Heart right ventricle (tissue), 16 donors: Measurements from ENCODE around the gene PRKCQ. TPM values are rescaled to one million over a fixed set of nuclear protein-coding genes. Genes with fewer than 3 reads are reported as not detected.

Experiments
- ATAC-seq, 8 donors: fragments of 200-7000 bp; cut with Tn5 transposase; one replicate each; pipeline ENCODE4 v1.9.1; 2020; ENCODE audit warnings: mild to moderate bottlenecking in 8 of 8, moderate library complexity in 8 of 8, moderate number of reproducible peaks in 1 of 8
- DNase-seq, 2 donors: peaks; one replicate each; pipeline ENCODE4 v3.0.0-alpha.2; 2020
- H3K27ac ChIP-seq, 10 donors: fragments of 200-600 bp; sonication (generic) in 2 of 10; one replicate each; pipeline versions ENCODE4 v1.5.0 to v1.8.0; 2020 to 2022; ENCODE audit warnings: mild to moderate bottlenecking in 3 of 10
- H3K27me3 ChIP-seq, 7 donors: fragments of 200-600 bp; one replicate each; pipeline ENCODE4 v1.8.0; 2021 to 2022; ENCODE audit warnings: mild to moderate bottlenecking in 2 of 7
- H3K36me3 ChIP-seq, 9 donors: fragments of 200-600 bp; sonication (generic) in 1 of 9; one replicate each; pipeline versions ENCODE4 v1.5.0 to v1.8.0; 2020 to 2022; ENCODE audit warnings: mild to moderate bottlenecking in 2 of 9
- H3K4me1 ChIP-seq, 9 donors: fragments of 200-600 bp; sonication (generic) in 1 of 9; one replicate each; pipeline versions ENCODE4 v1.5.0 to v1.8.0; 2020 to 2022; ENCODE audit warnings: mild to moderate bottlenecking in 4 of 9
- H3K4me3 ChIP-seq, 10 donors: fragments of 200-600 bp; sonication (generic) in 2 of 10; one replicate each; pipeline versions ENCODE4 v1.5.0 to v1.8.0; 2020 to 2022; ENCODE audit warnings: mild to moderate bottlenecking in 7 of 10, moderate library complexity in 2 of 10
- H3K9me3 ChIP-seq, 11 donors: fragments of 200-600 bp in 10 of 11; sonication (generic) in 2 of 11; one replicate each; pipeline versions ENCODE4 v1.5.0 to v1.8.0; 2013 to 2022; ENCODE audit warnings: mild to moderate bottlenecking in 2 of 11, control low read depth in 1 of 11, moderate library complexity in 1 of 11
- CTCF ChIP-seq, 9 donors: fragments of 200-600 bp; sonication (generic) in 2 of 9; IDR thresholded peaks; one replicate each; pipeline versions ENCODE4 v1.5.0 to v1.8.0; 2021 to 2022; ENCODE audit warnings: antibody characterized with exemption in 9 of 9, mild to moderate bottlenecking in 5 of 9, moderate library complexity in 1 of 9
- WGBS, 2 donors: extraction: QIAGEN DNeasy Blood & Tissue Kit; methylation state at CpG; one replicate each; pipeline ENCODE4 v1.1.7; 2013; ENCODE audit warnings: inconsistent platforms in 1 of 2; 5-methylcytosine and 5-hydroxymethylcytosine counted together
- intact Hi-C, 10 donors: fragments of 100-400 bp; cut with DNase I; formaldehyde crosslinking; loops; one replicate each; pipeline versions ENCODE4 v1.11.1 to v1.14.2; 2022
- polyA plus RNA-seq, 2 donors: library from polyadenylated mRNA; stranded (reverse); fragments of 200-250 nt; gene quantifications; one replicate each; pipeline ENCODE4 v1.2.3, GENCODE V29; 2013
- total RNA-seq, 10 donors: library from RNA; stranded (reverse); fragmentation: NEBNext Ultra II Directional in 3 of 10; extraction: Animal tissue kit (Norgen Biotek cat#: 25700) in 3 of 10; gene quantifications; one replicate each; pipeline versions ENCODE4 v1.2.1 to v1.2.4, GENCODE V29; 2021 to 2023
- donor health status: Arrhythmogenic right ventricular cardiomyopathy.
- donor health status: ischemic (EF 13 %, LVEDD 7.1; RV severe dilation, severe dysfunction).
- donor health status: healthy with polysubstance abuse.
- donor health status: DM: no; HTN: yes; CAD: no.
- donor health status: DM: no; HTN: no; CAD: no.
- donor health status: ischemic (EF 25% LVEDD 6.9; RV normal size, moderate dysfunction).
- donor health status: ischemic (EF 25% LVEDD 5.7; RV mildly dilated, moderate dysfunction).
- donor health status: healthy.
- donor health status: DM: yes; HTN: yes; CAD: no.
- donor health status: Ischemic cardiomyopathy.
- donor health status: ischemic (EF 35%, LVEDD 5.7; RV mildly dilated, moderate dysfunction).
- donor health status: nonischemic (EF 11% LVEDD 7.7; RV severe dilation, severe dysfunction).
- donor health status: DM: yes; HTN: yes; CAD: no.
- donor health status: PGD.
- donor health status: ischemic (EF 29% LVEDD 5.4; RV normal size, mild dysfunction).
- donor health status: nonischemic (EF 23%, LVEDD 6.1; RV moderate dilation, normal function).

PRKCQ gene
- total and polyA plus RNA-seq, 12 donors = 0.04 to 2.0 (median 0.27) TPM; not detected in 2

GRCh38 chr10:6498771-6499170, 81.3 kb downstream of the PRKCQ start:
- no peaks in the 10 kb centered on the region for H3K9me3 ChIP-seq
- H3K27me3 ChIP-seq = peaks cover 0 to 31% (median 16%) of the 10 kb centered on the region in 7 donors
- no peaks in the 10 kb centered on the region for H3K36me3 ChIP-seq
- no peak overlapping the region for H3K4me3 ChIP-seq
- no peak overlapping the region for H3K27ac ChIP-seq
- DNase-seq (no peak), ATAC-seq (peak in 1 of 8 donors; percentile 25)
- intact Hi-C loops = no loop called here
- peaks cover 0 to 29% (median 0%) of the 10 kb centered on the region in 9 donors for H3K4me1 ChIP-seq
- WGBS, 2 donors = 88 to 93% methylated on average over 2 of the region's 2 CpGs
- no peak for TF ChIP-seq CTCF (IDR thresholded peaks at IDR 0.05)

GRCh38 chr10:6497620-6498019, 82.5 kb downstream of the PRKCQ start:
- ATAC-seq (no peak), DNase-seq (no peak)
- no peak for TF ChIP-seq CTCF (IDR thresholded peaks at IDR 0.05)
- Histone ChIP-seq H3K9me3 (no peaks in the 10 kb centered on the region), H3K4me1 (peaks cover 0 to 40% (median 0%) of the 10 kb centered on the region in 9 donors), H3K27me3 (peaks cover 0 to 37% (median 16%) of the 10 kb centered on the region in 7 donors), H3K36me3 (no peaks in the 10 kb centered on the region), H3K4me3 (no peak overlapping the region), H3K27ac (no peak overlapping the region)
- 33 to 56% methylated on average over 4 of the region's 4 CpGs for WGBS, 2 donors
- intact Hi-C loops = no loop called here

GRCh38 chr10:6494936-6495592, 85.0 kb downstream of the PRKCQ start:
- Histone ChIP-seq H3K9me3 (no peaks in the 10 kb centered on the region), H3K4me1 (peaks cover 0 to 45% (median 0%) of the 10 kb centered on the region in 9 donors), H3K36me3 (no peaks in the 10 kb centered on the region), H3K27ac (peak overlapping the region in 1 of 10 donors; percentile 66), H3K4me3 (peak overlapping the region in 1 of 10 donors; percentile 9), H3K27me3 (peaks cover 0 to 41% (median 16%) of the 10 kb centered on the region in 7 donors)
- no peak for TF ChIP-seq CTCF (IDR thresholded peaks at IDR 0.05)
- DNase-seq (no peak), ATAC-seq (no peak)
- intact Hi-C loops = no loop called here
- 74 to 82% methylated on average over 13 of the region's 13 CpGs for WGBS, 2 donors

GRCh38 chr10:6494442-6494819, 85.6 kb downstream of the PRKCQ start:
- no peak overlapping the region for H3K4me3 ChIP-seq

More at GRCh38 chr10:6494442-6494819, 85.6 kb downstream of the PRKCQ start:
- peaks cover 0 to 45% (median 0%) of the 10 kb centered on the region in 9 donors for H3K4me1 ChIP-seq
- DNase-seq (no peak), ATAC-seq (no peak)
- intact Hi-C loops = no loop called here
- 46 to 69% methylated on average over 2 of the region's 2 CpGs for WGBS, 2 donors
- H3K27ac ChIP-seq = peak overlapping the region in 1 of 10 donors; percentile 66
- TF ChIP-seq CTCF (IDR thresholded peaks at IDR 0.05) = no peak
- peaks cover 0 to 41% (median 15%) of the 10 kb centered on the region in 7 donors for H3K27me3 ChIP-seq
- no peaks in the 10 kb centered on the region for H3K9me3 ChIP-seq
- H3K36me3 ChIP-seq = no peaks in the 10 kb centered on the region
